Measurements from ENCODE around the gene PRKRIP1. TPM values are rescaled to one million over a fixed set of nuclear protein-coding genes. Genes with fewer than 3 reads are reported as not detected.
"Not testable (repeated sequence)": the region's sequence is repeated elsewhere in the genome, so short reads cannot be mapped to it uniquely, and the experiment has no call there.

PRKRIP1 gene
- total and polyA plus RNA-seq, 5 donors, result 14.6 to 20.5 (median 15.3) TPM

- peak in 1 of 3 donors; percentile 31 for DNase-seq
- Histone ChIP-seq H3K4me1 (ENCODE audit: control insufficient read depth, insufficient read depth, low read length) (no peaks in the 10 kb centered on the region), H3K27me3 (ENCODE audit: control insufficient read depth, insufficient read depth) (no peaks in the 10 kb centered on the region), H3K27ac (ENCODE audit: low read length) (no peak overlapping the region), H3K4me3 (ENCODE audit: low read length) (no peak overlapping the region), H3K9me3 (ENCODE audit: control insufficient read depth, low read length) (no peaks in the 10 kb centered on the region)
- WGBS, result 88% methylated on average over 14 of the region's 14 CpGs
- ATAC-seq, result no peak
- intact Hi-C loops (cut with DNase I), result no loop called here
These were observed 51.1 kb downstream of the PRKRIP1 start for GRCh38 chr7:102447311-102447710.

GRCh38 chr7:102449136-102449535 is 53.0 kb downstream of the PRKRIP1 start:
- Histone ChIP-seq H3K4me1 (ENCODE audit: control insufficient read depth, insufficient read depth, low read length) (no peaks in the 10 kb centered on the region), H3K27ac (ENCODE audit: low read length) (no peak overlapping the region), H3K4me3 (ENCODE audit: low read length) (no peak overlapping the region), H3K9me3 (ENCODE audit: control insufficient read depth, low read length) (no peaks in the 10 kb centered on the region), H3K27me3 (ENCODE audit: control insufficient read depth, insufficient read depth) (no peaks in the 10 kb centered on the region)
- DNase-seq (no peak), ATAC-seq (no peak)
- intact Hi-C loops (cut with DNase I), result no loop called here
- 96% methylated on average over 15 of the region's 15 CpGs for WGBS

GRCh38 chr7:102450242-102450641 is 54.1 kb downstream of the PRKRIP1 start:
- peak in 1 of 3 donors; percentile 32 for DNase-seq
- intact Hi-C loops (cut with DNase I), result no loop called here

DNA sequence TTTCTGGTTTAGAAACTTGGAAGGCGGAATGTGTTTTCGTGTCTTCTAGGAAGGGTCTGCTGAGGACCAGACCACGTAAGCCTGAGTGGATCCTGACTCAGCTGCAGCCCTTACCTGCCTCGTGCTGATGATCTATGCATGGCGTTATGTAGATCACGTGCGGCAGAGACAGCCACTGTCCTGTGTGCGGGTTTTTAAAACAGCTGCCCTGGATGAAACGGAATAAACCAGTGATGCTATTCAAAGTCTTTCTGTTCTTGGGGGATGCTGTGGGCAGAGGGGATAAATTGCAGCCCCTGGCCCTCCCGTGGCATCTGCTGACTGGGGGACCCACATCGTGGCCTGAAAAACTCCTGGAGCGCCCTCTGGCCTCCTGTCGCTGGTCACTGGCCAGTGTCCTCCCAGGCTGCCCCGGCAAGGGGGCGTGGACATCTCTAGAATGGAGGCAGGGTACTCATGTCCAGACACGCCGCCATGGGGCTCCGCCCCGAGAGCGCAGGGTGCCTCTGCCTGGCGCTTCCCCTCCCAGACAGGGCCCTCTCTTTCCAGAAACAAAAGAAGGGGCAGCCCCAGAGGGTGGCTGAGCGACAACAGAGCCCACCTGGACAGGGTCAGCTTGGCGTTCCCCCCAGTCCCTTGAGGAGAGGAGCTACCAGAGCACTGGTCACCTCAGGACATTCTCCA is 55.4 kb downstream of the PRKRIP1 start:
- DNase-seq, result peak in 1 of 3 donors; percentile 53
- no peak overlapping the region for H3K27ac ChIP-seq (ENCODE audit: low read length)
- no peaks in the 10 kb centered on the region for H3K4me1 ChIP-seq (ENCODE audit: control insufficient read depth, insufficient read depth, low read length)
- no peaks in the 10 kb centered on the region for H3K9me3 ChIP-seq (ENCODE audit: control insufficient read depth, low read length)
- no peak overlapping the region for H3K4me3 ChIP-seq (ENCODE audit: low read length)
- intact Hi-C loops (cut with DNase I), result no loop called here
- 49% methylated on average over 23 of the region's 23 CpGs for WGBS
- no peak for ATAC-seq
- no peaks in the 10 kb centered on the region for H3K27me3 ChIP-seq (ENCODE audit: control insufficient read depth, insufficient read depth)

More at GRCh38 chr7:102450242-102450641, 54.1 kb downstream of the PRKRIP1 start:
- Histone ChIP-seq H3K9me3 (ENCODE audit: control insufficient read depth, low read length) (no peaks in the 10 kb centered on the region), H3K4me1 (ENCODE audit: control insufficient read depth, insufficient read depth, low read length) (no peaks in the 10 kb centered on the region), H3K27ac (ENCODE audit: low read length) (no peak overlapping the region), H3K27me3 (ENCODE audit: control insufficient read depth, insufficient read depth) (no peaks in the 10 kb centered on the region), H3K4me3 (ENCODE audit: low read length) (no peak overlapping the region)
- 77% methylated on average over 6 of the region's 6 CpGs for WGBS
- ATAC-seq, result no peak

DNA sequence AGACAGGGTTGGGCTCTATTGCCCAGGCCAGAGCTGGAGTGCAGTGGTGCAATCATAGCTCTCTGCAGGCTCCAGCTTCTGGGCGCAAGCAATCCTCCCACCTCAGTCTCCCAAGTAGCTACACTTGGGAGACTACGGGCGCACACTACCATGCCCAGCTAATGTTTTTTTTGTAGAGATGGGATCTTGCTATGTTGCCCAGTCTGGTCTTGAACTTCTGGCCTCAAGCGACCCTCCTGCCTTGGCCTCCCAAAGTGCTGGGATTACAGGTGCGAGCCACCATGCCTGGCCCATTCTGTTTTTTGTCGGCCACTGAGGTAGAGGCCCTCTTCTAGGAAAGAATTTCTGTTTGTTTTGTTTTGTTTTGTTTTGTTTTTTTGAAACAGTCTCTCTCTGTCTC is 56.3 kb downstream of the PRKRIP1 start:
- 88% methylated on average over 6 of the region's 6 CpGs for WGBS
- no peak overlapping the region for H3K27ac ChIP-seq (ENCODE audit: low read length)
- H3K4me1 ChIP-seq (ENCODE audit: control insufficient read depth, insufficient read depth, low read length), result no peaks in the 10 kb centered on the region
- intact Hi-C loops (cut with DNase I), result no loop called here
- peak in 1 of 3 donors; percentile 8 for DNase-seq
- no peak for ATAC-seq
- no peaks in the 10 kb centered on the region for H3K27me3 ChIP-seq (ENCODE audit: control insufficient read depth, insufficient read depth)
- no peaks in the 10 kb centered on the region for H3K9me3 ChIP-seq (ENCODE audit: control insufficient read depth, low read length)
- H3K4me3 ChIP-seq (ENCODE audit: low read length), result no peak overlapping the region

GRCh38 chr7:102453319-102453718 is 57.2 kb downstream of the PRKRIP1 start:
- no peak overlapping the region for H3K27ac ChIP-seq (ENCODE audit: low read length)
- no peaks in the 10 kb centered on the region for H3K9me3 ChIP-seq (ENCODE audit: control insufficient read depth, low read length)
- DNase-seq, result peak in 1 of 3 donors; percentile 51
- intact Hi-C loops (cut with DNase I), result no loop called here
- no peak for ATAC-seq
- WGBS, result 64% methylated on average over 7 of the region's 7 CpGs
- no peaks in the 10 kb centered on the region for H3K4me1 ChIP-seq (ENCODE audit: control insufficient read depth, insufficient read depth, low read length)
- H3K27me3 ChIP-seq (ENCODE audit: control insufficient read depth, insufficient read depth), result no peaks in the 10 kb centered on the region
- H3K4me3 ChIP-seq (ENCODE audit: low read length), result no peak overlapping the region

- Histone ChIP-seq H3K27me3 (ENCODE audit: control insufficient read depth, insufficient read depth) (no peaks in the 10 kb centered on the region), H3K27ac (ENCODE audit: low read length) (no peak overlapping the region), H3K9me3 (ENCODE audit: control insufficient read depth, low read length) (no peaks in the 10 kb centered on the region), H3K4me3 (ENCODE audit: low read length) (no peak overlapping the region), H3K4me1 (ENCODE audit: control insufficient read depth, insufficient read depth, low read length) (no peaks in the 10 kb centered on the region)
- 62% methylated on average over 12 of the region's 12 CpGs for WGBS
- intact Hi-C loops (cut with DNase I), result no loop called here
- no peak for ATAC-seq
- DNase-seq, result peak in 1 of 3 donors; percentile 44
These were observed 58.3 kb downstream of the PRKRIP1 start for GRCh38 chr7:102454468-102454867.

- H3K4me1 ChIP-seq (ENCODE audit: control insufficient read depth, insufficient read depth, low read length); intact Hi-C loops (cut with DNase I); ATAC-seq; H3K4me3 ChIP-seq (ENCODE audit: low read length); H3K9me3 ChIP-seq (ENCODE audit: control insufficient read depth, low read length); H3K27ac ChIP-seq (ENCODE audit: low read length); H3K27me3 ChIP-seq (ENCODE audit: control insufficient read depth, insufficient read depth): not testable (repeated sequence)
- peak in 1 of 3 donors; percentile 7 for DNase-seq
- WGBS, result 93% methylated on average over 10 of the region's 10 CpGs
These were observed 58.8 kb downstream of the PRKRIP1 start for GRCh38 chr7:102454932-102455331.

DNA sequence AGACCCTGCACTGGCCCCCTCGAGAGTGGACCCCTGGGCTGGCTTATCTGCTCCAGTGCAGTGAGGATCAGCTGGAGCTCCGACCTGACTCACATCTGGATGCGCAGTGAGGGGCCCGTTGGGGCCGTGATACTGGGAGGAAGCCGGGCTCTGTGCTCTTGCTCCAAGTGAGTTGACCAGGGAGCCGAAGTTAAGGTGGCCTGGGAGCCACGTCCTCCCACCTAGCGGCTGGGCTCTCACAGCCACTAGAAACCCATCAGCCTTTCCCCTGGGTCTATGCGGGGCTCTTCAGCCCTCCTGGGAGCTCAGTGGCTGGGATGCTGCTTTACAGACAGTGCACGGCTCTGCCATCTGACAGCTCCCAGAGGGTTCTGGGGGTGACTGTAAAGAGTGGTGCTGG is 59.4 kb downstream of the PRKRIP1 start:
- DNase-seq, result peak in 1 of 3 donors; percentile 28
- no peak overlapping the region for H3K27ac ChIP-seq (ENCODE audit: low read length)

GRCh38 chr7:102456327-102456726 is 60.2 kb downstream of the PRKRIP1 start:
- H3K4me1 ChIP-seq (ENCODE audit: control insufficient read depth, insufficient read depth, low read length), result no peaks in the 10 kb centered on the region
- no peaks in the 10 kb centered on the region for H3K27me3 ChIP-seq (ENCODE audit: control insufficient read depth, insufficient read depth)
- WGBS, result 89% methylated on average over 10 of the region's 10 CpGs
- DNase-seq (peak in 1 of 3 donors; percentile 32), ATAC-seq (no peak)
- no peak overlapping the region for H3K4me3 ChIP-seq (ENCODE audit: low read length)
- H3K27ac ChIP-seq (ENCODE audit: low read length), result no peak overlapping the region
- intact Hi-C loops (cut with DNase I), result no loop called here
- no peaks in the 10 kb centered on the region for H3K9me3 ChIP-seq (ENCODE audit: control insufficient read depth, low read length)

More for the DNA sequence above, 59.4 kb downstream of the PRKRIP1 start:
- intact Hi-C loops (cut with DNase I), result no loop called here
- no peaks in the 10 kb centered on the region for H3K27me3 ChIP-seq (ENCODE audit: control insufficient read depth, insufficient read depth)
- no peak for ATAC-seq
- no peaks in the 10 kb centered on the region for H3K9me3 ChIP-seq (ENCODE audit: control insufficient read depth, low read length)
- H3K4me1 ChIP-seq (ENCODE audit: control insufficient read depth, insufficient read depth, low read length), result no peaks in the 10 kb centered on the region
- 82% methylated on average over 11 of the region's 11 CpGs for WGBS
- no peak overlapping the region for H3K4me3 ChIP-seq (ENCODE audit: low read length)

GRCh38 chr7:102457352-102457924 is 61.3 kb downstream of the PRKRIP1 start:
- H3K4me3 ChIP-seq (ENCODE audit: low read length), result no peak overlapping the region
- no peak for ATAC-seq
- intact Hi-C loops (cut with DNase I), result no loop called here
- no peak overlapping the region for H3K27ac ChIP-seq (ENCODE audit: low read length)
- peak in 1 of 3 donors; percentile 57 for DNase-seq
- no peaks in the 10 kb centered on the region for H3K4me1 ChIP-seq (ENCODE audit: control insufficient read depth, insufficient read depth, low read length)
- H3K27me3 ChIP-seq (ENCODE audit: control insufficient read depth, insufficient read depth), result no peaks in the 10 kb centered on the region
- 92% methylated on average over 40 of the region's 40 CpGs for WGBS
- H3K9me3 ChIP-seq (ENCODE audit: control insufficient read depth, low read length), result no peaks in the 10 kb centered on the region
